HEK293 (cell line): ENCODE results near the gene LYSMD3.

ENCODE experiments used
- REPIN1 ChIP-seq: fragments of 450-650 bp; formaldehyde crosslinking; IDR thresholded peaks from 2 replicates; pipeline ENCODE4 v1.5.1; 2017; ENCODE audit warnings: missing biosample characterization, missing genetic modification characterization, low read depth
- REST ChIP-seq: fragments of 450-650 bp; formaldehyde crosslinking; IDR thresholded peaks from 2 replicates; pipeline ENCODE4 v1.5.1; 2016; ENCODE audit warnings: missing biosample characterization, missing genetic modification characterization
- ZBTB8A ChIP-seq: fragments of 450-650 bp; formaldehyde crosslinking; IDR thresholded peaks from 2 replicates; pipeline ENCODE4 v1.5.1; 2016; ENCODE audit warnings: missing biosample characterization, missing genetic modification characterization
- ZNF121 ChIP-seq: fragments of 450-650 bp; formaldehyde crosslinking; IDR thresholded peaks from 2 replicates; pipeline ENCODE4 v1.5.1; 2016; ENCODE audit warnings: missing biosample characterization, missing genetic modification characterization
- ZNF362 ChIP-seq: fragments of 450-650 bp; formaldehyde crosslinking; IDR thresholded peaks from 2 replicates; pipeline ENCODE4 v1.5.1; 2016; ENCODE audit warnings: missing biosample characterization, missing genetic modification characterization
- ZNF510 ChIP-seq: fragments of 450-650 bp; formaldehyde crosslinking; IDR thresholded peaks from 2 replicates; pipeline ENCODE4 v1.5.1; 2018; ENCODE audit warnings: mild to moderate bottlenecking, missing genetic modification characterization, missing biosample characterization; ENCODE audit not compliant: insufficient replicate concordance
- ZNF670 ChIP-seq: fragments of 450-650 bp; formaldehyde crosslinking; IDR thresholded peaks from 2 replicates; pipeline ENCODE4 v1.5.1; 2016; ENCODE audit warnings: missing biosample characterization, missing genetic modification characterization, low read depth
- ZNF792 ChIP-seq: fragments of 450-650 bp; formaldehyde crosslinking; IDR thresholded peaks from 2 replicates; pipeline ENCODE4 v1.5.1; 2016; ENCODE audit warnings: missing biosample characterization, missing genetic modification characterization

GRCh38 chr5:90484540-90484939 is 44.8 kb downstream of the LYSMD3 start:
- TF ChIP-seq ZNF121 = no peak
- TF ChIP-seq ZNF362 (tag by site-specific recombination) = no peak
- TF ChIP-seq ZNF670 (tag by site-specific recombination) = no peak
- TF ChIP-seq REST (tag by site-specific recombination) = no peak
- TF ChIP-seq ZNF792 (tag by site-specific recombination) = no peak
- no peak for TF ChIP-seq REPIN1 (tag by site-specific recombination)
- no peak for TF ChIP-seq ZBTB8A (tag by site-specific recombination)
- no peak for TF ChIP-seq ZNF510 (tag by site-specific recombination)
